Loucy (cell line): ENCODE results near the gene PPP2R3B.

Experiments used
- EZH2phosphoT487 ChIP-seq: fragments of 200-600 bp; IDR thresholded peaks from 2 replicates; pipeline ENCODE4 v1.6.1; 2018; ENCODE audit warnings: antibody characterized with exemption, mild to moderate bottlenecking, moderate library complexity, borderline replicate concordance
- TF ChIP-seq, protein P1 (sequence below): fragments of 200-600 bp; sonication (generic); conservative IDR thresholded peaks from 2 replicates; pipeline ENCODE4 v1.5.1; 2014; ENCODE audit warnings: mild to moderate bottlenecking, antibody characterized with exemption, low read length

DNA sequence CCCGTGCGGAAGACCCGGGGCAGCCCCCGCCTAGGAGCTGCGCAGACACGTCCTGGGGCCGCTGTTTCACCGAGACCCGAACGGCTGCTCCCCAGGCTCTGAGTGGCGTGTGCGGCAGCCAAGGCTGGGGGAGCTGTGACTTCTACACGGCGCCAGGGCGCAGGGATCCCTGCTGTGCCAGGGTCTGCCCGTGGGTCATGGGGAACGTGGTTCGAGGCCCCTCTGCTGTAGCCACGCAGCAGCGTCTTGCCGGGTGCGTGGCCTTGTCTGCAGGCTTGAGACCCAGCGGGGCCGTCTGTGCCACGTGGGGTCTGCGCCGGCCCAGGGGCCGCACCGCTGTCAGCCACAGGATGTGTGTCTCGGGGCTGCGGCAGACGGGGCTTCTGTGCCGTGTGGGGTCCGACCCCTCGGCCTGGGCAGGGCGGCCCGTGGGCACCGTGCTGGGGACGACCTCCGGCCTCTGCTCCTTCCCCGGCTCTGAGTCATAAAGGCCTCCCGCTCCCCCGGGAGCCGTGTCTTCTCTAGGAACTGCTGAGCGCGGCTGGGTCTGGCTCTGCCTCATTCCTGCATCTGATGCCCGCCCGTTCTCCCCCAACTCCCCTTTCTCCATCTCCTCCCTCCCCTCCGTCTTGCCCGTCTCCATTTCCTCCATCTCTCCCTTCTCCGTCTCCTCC, 55.4 kb downstream of the PPP2R3B start:
- TF ChIP-seq, protein P1, sequence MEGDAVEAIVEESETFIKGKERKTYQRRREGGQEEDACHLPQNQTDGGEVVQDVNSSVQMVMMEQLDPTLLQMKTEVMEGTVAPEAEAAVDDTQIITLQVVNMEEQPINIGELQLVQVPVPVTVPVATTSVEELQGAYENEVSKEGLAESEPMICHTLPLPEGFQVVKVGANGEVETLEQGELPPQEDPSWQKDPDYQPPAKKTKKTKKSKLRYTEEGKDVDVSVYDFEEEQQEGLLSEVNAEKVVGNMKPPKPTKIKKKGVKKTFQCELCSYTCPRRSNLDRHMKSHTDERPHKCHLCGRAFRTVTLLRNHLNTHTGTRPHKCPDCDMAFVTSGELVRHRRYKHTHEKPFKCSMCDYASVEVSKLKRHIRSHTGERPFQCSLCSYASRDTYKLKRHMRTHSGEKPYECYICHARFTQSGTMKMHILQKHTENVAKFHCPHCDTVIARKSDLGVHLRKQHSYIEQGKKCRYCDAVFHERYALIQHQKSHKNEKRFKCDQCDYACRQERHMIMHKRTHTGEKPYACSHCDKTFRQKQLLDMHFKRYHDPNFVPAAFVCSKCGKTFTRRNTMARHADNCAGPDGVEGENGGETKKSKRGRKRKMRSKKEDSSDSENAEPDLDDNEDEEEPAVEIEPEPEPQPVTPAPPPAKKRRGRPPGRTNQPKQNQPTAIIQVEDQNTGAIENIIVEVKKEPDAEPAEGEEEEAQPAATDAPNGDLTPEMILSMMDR = no peak
- TF ChIP-seq EZH2phosphoT487 = no peak
